HCT116 (cell line): ENCODE data around the gene SCN4A. TPM values are rescaled to one million over a fixed set of nuclear protein-coding genes. Genes with fewer than 3 reads are reported as not detected.

Source experiments
- ATAC-seq: fragments of 200-7000 bp; cut with Tn5 transposase; 2 replicates; pipeline ENCODE4 v1.9.1; 2020; ENCODE audit warnings: mild to moderate bottlenecking, moderate library complexity
- BruUV-seq: library from RNA; stranded (reverse); fragments of 400-500 nt; replicated peaks from 2 replicates; lab custom pipeline; 2021; lab: Mats Ljungman, UMichigan
- CTCF ChIA-PET: fragments of 300-600 bp; sonication (Branson Sonifier 250); formaldehyde crosslinking; loops from one replicate; lab custom pipeline; 2021; ENCODE audit warnings: antibody characterized with exemption; lab: Charles Lee
- POLR2A ChIA-PET: fragments of 300-600, 350-600 bp; sonication (Branson Sonifier 250); formaldehyde crosslinking; loops from one replicate; lab custom pipeline; 2021; ENCODE audit warnings: antibody characterized with exemption; lab: Charles Lee
- RAD21 ChIA-PET, 2 experiments: fragments of 300-600 bp; sonication (Branson Sonifier 250); formaldehyde crosslinking; loops; one replicate each; lab custom pipeline; 2023; ENCODE audit warnings: low total read pairs in 2 of 2; ENCODE audit not compliant: uncharacterized antibody in 2 of 2, unreplicated experiment in 2 of 2, low non-redundant PET in 1 of 2; lab: Charles Lee
- DNase-seq: peaks from one replicate; pipeline ENCODE4 v3.0.0-alpha.2; 2010; ENCODE audit warnings: low read depth, low spot score
- H2AFZ ChIP-seq: fragments of 200-600 bp; shearing (Covaris generic), sonication (generic); 2 replicates; pipeline ENCODE4 v1.6.1; 2017; ENCODE audit warnings: low read depth, mixed run types, mixed read lengths, antibody characterized with exemption, low read length; ENCODE audit not compliant: poor library complexity, severe bottlenecking
- H3K27ac ChIP-seq: 2 replicates; pipeline ENCODE4 v1.5.1; 2012; ENCODE audit warnings: low read depth, low read length
- H3K27me3 ChIP-seq: fragments of 200-600 bp; sonication (generic); 2 replicates; pipeline ENCODE4 v1.6.1; 2016; ENCODE audit warnings: mixed run types, low read length, mixed read lengths; ENCODE audit not compliant: insufficient read depth
- H3K36me3 ChIP-seq, 2 experiments: fragments of 200-500 bp in 1 of 2; fragments of 200-600 bp in 1 of 2; sonication (Bioruptor generic) in 1 of 2; sonication (generic) in 1 of 2; 2 replicates each; pipeline versions ENCODE4 v1.5.1 to v1.6.1; 2014 to 2016; ENCODE audit warnings: low read length in 2 of 2, inconsistent platforms in 1 of 2, mixed read lengths in 1 of 2, mixed run types in 1 of 2; ENCODE audit not compliant: insufficient read depth in 2 of 2, control insufficient read depth in 1 of 2
- H3K4me1 ChIP-seq, 2 experiments: fragments of 200-600 bp in 1 of 2; sonication (generic) in 1 of 2; 2 replicates each; pipeline versions ENCODE4 v1.5.1 to v1.6.1; 2012 to 2017; ENCODE audit warnings: low read length in 2 of 2, inconsistent platforms in 1 of 2, mild to moderate bottlenecking in 1 of 2, mixed read lengths in 1 of 2, mixed run types in 1 of 2, moderate library complexity in 1 of 2; ENCODE audit not compliant: insufficient read depth in 2 of 2, control insufficient read depth in 1 of 2
- H3K4me2 ChIP-seq: fragments of 200-600 bp; sonication (generic); 2 replicates; pipeline ENCODE4 v1.6.1; 2017; ENCODE audit warnings: mixed run types, low read length, mixed read lengths
- H3K4me3 ChIP-seq, 2 experiments: fragments of 200-600 bp in 1 of 2; sonication (generic) in 1 of 2; replicated peaks in 1 of 2; 2 replicates each; pipeline ENCODE4 v1.5.1; 2011 to 2016; ENCODE audit warnings: low read length in 2 of 2, control low read depth in 1 of 2, low read depth in 1 of 2, mild to moderate bottlenecking in 1 of 2, mixed read lengths in 1 of 2, mixed run types in 1 of 2
- H3K79me2 ChIP-seq: fragments of 200-600 bp; sonication (generic); 2 replicates; pipeline ENCODE4 v1.6.1; 2017; ENCODE audit warnings: mild to moderate bottlenecking, mixed run types, low read length, moderate library complexity, mixed read lengths; ENCODE audit not compliant: insufficient read depth
- H3K9ac ChIP-seq: fragments of 200-600 bp; sonication (generic); 2 replicates; pipeline ENCODE4 v1.6.1; 2016; ENCODE audit warnings: low read length, mixed read lengths
- H3K9me2 ChIP-seq: fragments of 200-600 bp; sonication (generic), shearing (Covaris generic); 2 replicates; pipeline ENCODE4 v1.6.1; 2017; ENCODE audit warnings: mixed run types, mild to moderate bottlenecking, moderate library complexity; ENCODE audit not compliant: insufficient read depth
- H3K9me3 ChIP-seq, 2 experiments: fragments of 200-500 bp in 1 of 2; fragments of 200-600 bp in 1 of 2; sonication (Bioruptor generic) in 1 of 2; sonication (generic) in 1 of 2; 2 replicates each; pipeline ENCODE4 v1.6.1; 2014 to 2017; ENCODE audit warnings: low read length in 2 of 2, mixed read lengths in 2 of 2, inconsistent platforms in 1 of 2, low read depth in 1 of 2, mild to moderate bottlenecking in 1 of 2, mixed run types in 1 of 2, moderate library complexity in 1 of 2; ENCODE audit not compliant: control insufficient read depth in 1 of 2, insufficient read depth in 1 of 2
- H4K20me1 ChIP-seq: fragments of 200-600 bp; sonication (generic), shearing (Covaris generic); 2 replicates; pipeline ENCODE4 v1.6.1; 2017; ENCODE audit warnings: mixed run types, mild to moderate bottlenecking, moderate library complexity; ENCODE audit not compliant: insufficient read depth
- ATF3 ChIP-seq: IDR thresholded peaks from 2 replicates; pipeline ENCODE4 v1.6.1; 2012
- CBX3 ChIP-seq: IDR thresholded peaks from 2 replicates; pipeline ENCODE4 v1.6.1; 2012; ENCODE audit warnings: low read depth
- CEBPB ChIP-seq: IDR thresholded peaks from 2 replicates; pipeline ENCODE4 v1.6.1; 2012; ENCODE audit warnings: low read depth
- CTCF ChIP-seq, 3 experiments: fragments of 200-600 bp in 1 of 3; sonication (generic) in 1 of 3; IDR thresholded peaks in 2 of 3; conservative IDR thresholded peaks in 1 of 3; 2 replicates each; pipeline ENCODE4 v1.5.1; 2012 to 2017; ENCODE audit warnings: low read depth in 2 of 3, low read length in 2 of 3, antibody characterized with exemption in 1 of 3, borderline replicate concordance in 1 of 3, control low read depth in 1 of 3, mild to moderate bottlenecking in 1 of 3, mixed read lengths in 1 of 3, mixed run types in 1 of 3, moderate library complexity in 1 of 3; ENCODE audit not compliant: insufficient read depth in 1 of 3
- EGR1 ChIP-seq: IDR thresholded peaks from 2 replicates; pipeline ENCODE4 v1.6.1; 2012; ENCODE audit warnings: low read depth
- ELF1 ChIP-seq: IDR thresholded peaks from 2 replicates; pipeline ENCODE4 v1.6.1; 2012; ENCODE audit warnings: low read depth, borderline replicate concordance
- EZH2 ChIP-seq: fragments of 200-600 bp; sonication (generic); IDR thresholded peaks from 2 replicates; pipeline ENCODE4 v1.6.1; 2017; ENCODE audit warnings: antibody characterized with exemption, mixed run types
- EZH2phosphoT487 ChIP-seq: fragments of 200-600 bp; IDR thresholded peaks from 2 replicates; pipeline ENCODE4 v1.6.1; 2018; ENCODE audit warnings: antibody characterized with exemption, borderline replicate concordance
- FOSL1 ChIP-seq: IDR thresholded peaks from 2 replicates; pipeline ENCODE4 v1.6.1; 2012; ENCODE audit warnings: low read depth
- JUND ChIP-seq: IDR thresholded peaks from 2 replicates; pipeline ENCODE4 v1.6.1; 2012
- MAX ChIP-seq: IDR thresholded peaks from 2 replicates; pipeline ENCODE4 v1.6.1; 2012
- POLR2A ChIP-seq: IDR thresholded peaks from 2 replicates; pipeline ENCODE4 v1.7.0; 2011; ENCODE audit warnings: borderline replicate concordance; ENCODE audit not compliant: insufficient read depth, insufficient read length; ENCODE audit errors: extremely low read depth
- RAD21 ChIP-seq: IDR thresholded peaks from 2 replicates; pipeline ENCODE4 v1.6.1; 2012; ENCODE audit warnings: low read depth, mild to moderate bottlenecking
- REST ChIP-seq: IDR thresholded peaks from 2 replicates; pipeline ENCODE4 v1.6.1; 2012; ENCODE audit warnings: low read depth
- SIN3A ChIP-seq: IDR thresholded peaks from 2 replicates; pipeline ENCODE4 v1.6.1; 2012; ENCODE audit warnings: low read depth
- SP1 ChIP-seq: IDR thresholded peaks from 2 replicates; pipeline ENCODE4 v1.6.1; 2012; ENCODE audit warnings: low read depth
- TCF7L2 ChIP-seq: IDR thresholded peaks from 2 replicates; pipeline ENCODE4 v1.7.0; 2011; ENCODE audit warnings: borderline replicate concordance, inconsistent platforms; ENCODE audit not compliant: insufficient read depth, insufficient read length; ENCODE audit errors: extremely low read depth
- YY1 ChIP-seq: IDR thresholded peaks from 2 replicates; pipeline ENCODE4 v1.6.1; 2011; ENCODE audit warnings: low read length, low read depth, moderate library complexity, mild to moderate bottlenecking; ENCODE audit not compliant: insufficient replicate concordance; ENCODE audit errors: extremely low read depth
- ZBTB33 ChIP-seq: IDR thresholded peaks from 2 replicates; pipeline ENCODE4 v1.6.1; 2011; ENCODE audit warnings: mild to moderate bottlenecking, low read length, moderate library complexity; ENCODE audit not compliant: insufficient replicate concordance; ENCODE audit errors: extremely low read depth
- ZNF274 ChIP-seq: fragments of 200-500 bp; sonication (Bioruptor generic); IDR thresholded peaks from 2 replicates; pipeline ENCODE4 v1.6.1; 2014; ENCODE audit warnings: mild to moderate bottlenecking, low read depth, low read length, inconsistent platforms
- intact Hi-C: fragments of 100-400 bp; cut with micrococcal nuclease; formaldehyde crosslinking; loops from 2 replicates; pipeline ENCODE4 v1.10.0; 2022
- total RNA-seq: library from RNA; stranded (reverse); gene quantifications from one replicate; pipeline ENCODE4 v1.2.1, GENCODE V29; 2021; ENCODE audit not compliant: unreplicated experiment

SCN4A gene
- total RNA-seq, 1 experiment from 2014 or later = 2.7 TPM

GRCh38 chr17:63948521-63948920 lies 24.2 kb downstream of the SCN4A start:
- no peak overlapping the region for H3K9ac ChIP-seq
- intact Hi-C loops = no loop called here
- RAD21 ChIA-PET = no interaction called here
- no peak overlapping the region for H3K27ac ChIP-seq
- H3K4me1 ChIP-seq = peaks cover 0 to 10% of the 10 kb centered on the region in 2 experiments; a peak in 1 of 4 replicates
- H2AFZ ChIP-seq = no peak overlapping the region
- POLR2A ChIA-PET = no interaction called here
- no peaks in the 10 kb centered on the region for H4K20me1 ChIP-seq
- no TSS peak for BruUV-seq
- no peaks in the 10 kb centered on the region for H3K27me3 ChIP-seq
- CTCF ChIA-PET = interaction anchor here (1.0 to 3.3 kb wide), 2 partner anchors 9 to 185 kb away, joined by 3 to 22 read pairs; no protein-coding TSS in a partner anchor
- H3K4me3 ChIP-seq = no peak overlapping the region
- H3K9me3 ChIP-seq = no peaks in the 10 kb centered on the region
- no peaks in the 10 kb centered on the region for H3K9me2 ChIP-seq
- no peak for ATAC-seq
- no peaks in the 10 kb centered on the region for H3K79me2 ChIP-seq
- no peaks in the 10 kb centered on the region for H3K36me3 ChIP-seq
- no peak for DNase-seq
- H3K4me2 ChIP-seq = no peak overlapping the region
- TF ChIP-seq EZH2phosphoT487 (no peak), FOSL1 (no peak), ELF1 (no peak), RAD21 (no peak), EZH2 (no peak), JUND (no peak), CEBPB (no peak), CBX3 (no peak), ATF3 (no peak), SIN3A (no peak), YY1 (no peak), ZNF274 (no peak), SP1 (no peak), CTCF (IDR thresholded peaks at IDR 0.05 in 2 of 3, conservative IDR thresholded peaks at IDR 0.05 in 1 of 3; ENCODE audit: borderline replicate concordance in 1 of 3, insufficient read depth in 1 of 3, low read depth in 2 of 3, low read length in 2 of 3) (no peak), TCF7L2 (no peak), ZBTB33 (no peak), MAX (no peak), EGR1 (no peak), REST (no peak), POLR2A (no peak)
- TF ChIP-seq, all 23 proteins: peak for 0
